ENCODE measurements around the gene MX1.
A peak's percentile ranks its signal among the peaks of the same experiment; 100 is the strongest.

MX1 gene

GRCh38 chr21:41508415-41509144 is 82.5 kb downstream of the MX1 start:
- Histone ChIP-seq H3K27ac (ENCODE audit: low read depth, low read length) (no peak overlapping the region), H3K27me3 (ENCODE audit: control insufficient read depth, insufficient read depth, low read length) (peaks cover 16% of the 10 kb centered on the region), H3K9ac (ENCODE audit: low read length) (no peak overlapping the region), H3K4me3 (ENCODE audit: low read length) (peak overlapping the region; percentile 47), H3K4me1 (ENCODE audit: control insufficient read depth, insufficient read depth, low read length) (no peaks in the 10 kb centered on the region), H3K36me3 (ENCODE audit: control insufficient read depth, insufficient read depth, low read length) (no peaks in the 10 kb centered on the region)

Data from rectal smooth muscle tissue (tissue), 1 donor.